Measurements from ENCODE around the gene F13A1. TPM values are rescaled to one million over a fixed set of nuclear protein-coding genes. Genes with fewer than 3 reads are reported as not detected.

The F13A1 gene
- polyA plus RNA-seq, 2 of the 4 experiments (the other 2 are of a cell fraction): not detected

DNA sequence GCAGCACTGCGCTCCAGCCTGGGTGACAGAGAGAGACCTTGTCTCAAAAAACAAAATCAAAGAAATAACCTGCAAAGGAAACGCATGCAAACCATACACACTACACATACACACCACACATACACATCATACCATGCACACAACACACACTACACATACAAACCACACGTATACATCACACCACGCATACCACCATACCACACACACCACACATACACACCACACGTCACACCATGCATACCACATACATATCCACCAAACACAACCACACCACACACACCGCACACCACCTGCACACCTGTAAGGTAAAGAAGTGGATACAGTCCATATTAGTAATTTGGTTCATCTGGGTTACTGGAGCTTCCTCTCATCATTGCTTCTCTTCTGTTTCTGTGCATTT is 32.3 kb upstream of the F13A1 start:
- Histone ChIP-seq H3K4me1 (no peaks in the 10 kb centered on the region), H3K4me2 (no peak overlapping the region), H3K4me3 (no peak overlapping the region), H3K9me3 (no peaks in the 10 kb centered on the region), H3K27ac (no peak overlapping the region)
- no peak for ATAC-seq
- no peak for FAIRE-seq
- ChIA-PET POLR2A (no interaction called here), CTCF (no interaction called here)
- 46% methylated on average over 6 of the region's 6 CpGs for WGBS (ENCODE audit: missing lambda C conversion rate)
- DNase-seq (ENCODE audit: low read depth in 1 of 2, low spot score in 1 of 2): no peak
- TF ChIP-seq PHF8 (IDR thresholded peaks at IDR 0.05; ENCODE audit: borderline replicate concordance, low read depth): no peak
- no peak for TF ChIP-seq POLR2A (IDR thresholded peaks at IDR 0.05; ENCODE audit: low read length)
- no peak for TF ChIP-seq MAFK (IDR thresholded peaks at IDR 0.05; ENCODE audit: partially characterized antibody)
- no peak for TF ChIP-seq ESRRA (IDR thresholded peaks at IDR 0.05; ENCODE audit: borderline replicate concordance, low read length)
- no peak for TF ChIP-seq HEYL (CRISPR knock-in tag; IDR thresholded peaks at IDR 0.05)

DNA sequence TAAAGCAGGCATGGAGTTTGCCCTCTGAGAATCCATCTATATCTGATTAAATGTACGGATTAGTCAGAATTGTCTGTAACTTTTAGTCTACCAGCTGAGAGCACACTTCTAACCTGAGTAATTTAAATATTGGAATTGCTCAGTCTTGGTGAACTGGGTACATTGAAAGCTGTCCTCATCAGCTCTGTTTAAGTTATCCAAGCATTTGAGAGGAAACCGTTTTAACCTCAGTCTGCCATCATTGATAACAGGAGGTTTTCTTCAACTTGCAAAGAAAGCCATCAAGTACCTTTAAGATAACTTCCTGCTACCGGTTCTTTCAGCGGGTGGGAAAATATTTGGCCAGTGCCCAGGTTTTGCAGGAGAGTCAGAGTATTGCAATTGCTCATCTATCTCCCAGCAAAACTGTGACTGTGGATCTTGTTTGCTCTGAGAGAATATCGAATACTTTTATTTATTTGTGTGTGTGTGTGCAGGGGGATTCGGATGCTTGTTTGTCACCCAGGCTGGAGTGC is 31.1 kb upstream of the F13A1 start:
- Histone ChIP-seq H3K4me1 (no peaks in the 10 kb centered on the region), H3K4me2 (no peak overlapping the region), H3K4me3 (no peak overlapping the region), H3K9me3 (no peaks in the 10 kb centered on the region), H3K27ac (no peak overlapping the region)
- WGBS (ENCODE audit: missing lambda C conversion rate): 5% methylated on average over 6 of the region's 6 CpGs
- no peak for TF ChIP-seq CBX2 (IDR thresholded peaks at IDR 0.05; ENCODE audit: borderline replicate concordance, low read depth)
- TF ChIP-seq, protein P1, sequence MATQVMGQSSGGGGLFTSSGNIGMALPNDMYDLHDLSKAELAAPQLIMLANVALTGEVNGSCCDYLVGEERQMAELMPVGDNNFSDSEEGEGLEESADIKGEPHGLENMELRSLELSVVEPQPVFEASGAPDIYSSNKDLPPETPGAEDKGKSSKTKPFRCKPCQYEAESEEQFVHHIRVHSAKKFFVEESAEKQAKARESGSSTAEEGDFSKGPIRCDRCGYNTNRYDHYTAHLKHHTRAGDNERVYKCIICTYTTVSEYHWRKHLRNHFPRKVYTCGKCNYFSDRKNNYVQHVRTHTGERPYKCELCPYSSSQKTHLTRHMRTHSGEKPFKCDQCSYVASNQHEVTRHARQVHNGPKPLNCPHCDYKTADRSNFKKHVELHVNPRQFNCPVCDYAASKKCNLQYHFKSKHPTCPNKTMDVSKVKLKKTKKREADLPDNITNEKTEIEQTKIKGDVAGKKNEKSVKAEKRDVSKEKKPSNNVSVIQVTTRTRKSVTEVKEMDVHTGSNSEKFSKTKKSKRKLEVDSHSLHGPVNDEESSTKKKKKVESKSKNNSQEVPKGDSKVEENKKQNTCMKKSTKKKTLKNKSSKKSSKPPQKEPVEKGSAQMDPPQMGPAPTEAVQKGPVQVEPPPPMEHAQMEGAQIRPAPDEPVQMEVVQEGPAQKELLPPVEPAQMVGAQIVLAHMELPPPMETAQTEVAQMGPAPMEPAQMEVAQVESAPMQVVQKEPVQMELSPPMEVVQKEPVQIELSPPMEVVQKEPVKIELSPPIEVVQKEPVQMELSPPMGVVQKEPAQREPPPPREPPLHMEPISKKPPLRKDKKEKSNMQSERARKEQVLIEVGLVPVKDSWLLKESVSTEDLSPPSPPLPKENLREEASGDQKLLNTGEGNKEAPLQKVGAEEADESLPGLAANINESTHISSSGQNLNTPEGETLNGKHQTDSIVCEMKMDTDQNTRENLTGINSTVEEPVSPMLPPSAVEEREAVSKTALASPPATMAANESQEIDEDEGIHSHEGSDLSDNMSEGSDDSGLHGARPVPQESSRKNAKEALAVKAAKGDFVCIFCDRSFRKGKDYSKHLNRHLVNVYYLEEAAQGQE (IDR thresholded peaks at IDR 0.05): no peak
- no peak for TF ChIP-seq POLR2AphosphoS2 (conservative IDR thresholded peaks at IDR 0.05; ENCODE audit: low read length)
- TF ChIP-seq HDAC2 (IDR thresholded peaks at IDR 0.05): no peak
- TF ChIP-seq CEBPB (IDR thresholded peaks at IDR 0.05): no peak
- TF ChIP-seq SREBF2 (IDR thresholded peaks at IDR 0.05): no peak
- TF ChIP-seq EHMT2 (IDR thresholded peaks at IDR 0.05; ENCODE audit: low read depth): no peak
- TF ChIP-seq NFE2L2 (conservative IDR thresholded peaks at IDR 0.05; ENCODE audit: low read length): no peak
- no peak for TF ChIP-seq HOXB13 (CRISPR knock-in tag; IDR thresholded peaks at IDR 0.05; ENCODE audit: low read depth)
- TF ChIP-seq POLR2A (IDR thresholded peaks at IDR 0.05; ENCODE audit: low read length): no peak
- no peak for TF ChIP-seq KDM5A (IDR thresholded peaks at IDR 0.05)
- TF ChIP-seq HOXB5 (CRISPR knock-in tag; IDR thresholded peaks at IDR 0.05): no peak
- no peak for DNase-seq (ENCODE audit: low read depth in 1 of 2, low spot score in 1 of 2)
- CTCF ChIA-PET: no interaction called here
- no peak for ATAC-seq
- POLR2A ChIA-PET: no interaction called here
- FAIRE-seq: no peak

DNA sequence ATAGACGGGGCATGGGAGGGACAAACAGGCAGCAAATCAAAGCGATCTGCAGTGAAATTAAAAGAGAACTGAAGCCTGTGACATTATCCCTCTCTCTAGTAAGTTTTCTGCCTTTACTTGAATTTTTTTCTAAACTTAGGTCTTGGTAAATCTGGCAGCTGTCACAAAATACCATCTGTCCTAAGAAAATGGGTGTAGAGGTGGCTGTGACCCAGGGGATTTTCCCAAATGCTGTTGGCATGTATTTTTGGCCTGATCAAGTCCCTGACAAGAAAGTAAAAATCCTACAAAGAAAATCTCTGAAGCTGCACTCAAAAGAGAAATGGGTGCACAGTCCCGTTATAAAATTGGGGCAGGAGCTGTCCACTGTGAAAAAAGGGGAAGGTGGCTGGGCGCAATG is 30.2 kb upstream of the F13A1 start:
- TF ChIP-seq, protein P2, sequence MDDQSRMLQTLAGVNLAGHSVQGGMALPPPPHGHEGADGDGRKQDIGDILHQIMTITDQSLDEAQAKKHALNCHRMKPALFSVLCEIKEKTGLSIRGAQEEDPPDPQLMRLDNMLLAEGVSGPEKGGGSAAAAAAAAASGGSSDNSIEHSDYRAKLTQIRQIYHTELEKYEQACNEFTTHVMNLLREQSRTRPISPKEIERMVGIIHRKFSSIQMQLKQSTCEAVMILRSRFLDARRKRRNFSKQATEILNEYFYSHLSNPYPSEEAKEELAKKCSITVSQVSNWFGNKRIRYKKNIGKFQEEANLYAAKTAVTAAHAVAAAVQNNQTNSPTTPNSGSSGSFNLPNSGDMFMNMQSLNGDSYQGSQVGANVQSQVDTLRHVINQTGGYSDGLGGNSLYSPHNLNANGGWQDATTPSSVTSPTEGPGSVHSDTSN (IDR thresholded peaks at IDR 0.05): no peak
- TF ChIP-seq GATA3 (IDR thresholded peaks at IDR 0.05; ENCODE audit: borderline replicate concordance): no peak
- ChIA-PET POLR2A (no interaction called here), CTCF (no interaction called here)
- ATAC-seq (no peak), FAIRE-seq (no peak), DNase-seq (ENCODE audit: low read depth in 1 of 2, low spot score in 1 of 2) (no peak)
- no peak overlapping the region for H3K4me3 ChIP-seq
- H3K4me1 ChIP-seq: no peaks in the 10 kb centered on the region
- no peaks in the 10 kb centered on the region for H3K9me3 ChIP-seq
- H3K4me2 ChIP-seq: no peak overlapping the region
- WGBS (ENCODE audit: missing lambda C conversion rate): 18% methylated on average over 4 of the region's 4 CpGs
- H3K27ac ChIP-seq: no peak overlapping the region

DNA sequence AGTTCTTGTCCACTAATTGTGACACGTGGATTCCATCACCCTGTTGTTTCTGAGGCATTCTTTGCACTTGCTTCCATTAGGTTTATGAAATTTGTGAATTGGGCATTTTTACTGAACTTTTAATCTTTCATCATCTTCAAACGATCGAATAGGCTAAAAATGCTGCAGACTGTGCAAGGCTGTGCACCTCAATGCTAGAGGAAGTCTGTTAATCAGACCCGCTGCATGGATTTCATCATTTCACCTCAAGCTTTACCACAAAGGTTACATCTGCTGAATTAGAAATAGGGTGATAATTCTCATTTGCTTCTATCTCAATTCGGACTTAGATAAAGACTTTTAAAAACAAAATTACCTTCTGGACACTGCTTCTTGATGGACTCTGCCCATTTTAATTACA is 27.8 kb upstream of the F13A1 start:
- Histone ChIP-seq H3K27ac (no peak overlapping the region), H3K9me3 (no peaks in the 10 kb centered on the region), H3K4me2 (no peak overlapping the region), H3K4me1 (no peaks in the 10 kb centered on the region), H3K4me3 (no peak overlapping the region)
- ATAC-seq (no peak), FAIRE-seq (no peak), DNase-seq (ENCODE audit: low read depth in 1 of 2, low spot score in 1 of 2) (no peak)
- 8% methylated on average over 5 of the region's 5 CpGs for WGBS (ENCODE audit: missing lambda C conversion rate)
- POLR2A ChIA-PET: no interaction called here
- CTCF ChIA-PET: interaction anchor here (0.6 kb wide), 2 partner anchors 16 to 40 kb away, joined by 3 read pairs; no protein-coding TSS in a partner anchor
- TF ChIP-seq KDM1A (IDR thresholded peaks at IDR 0.05; ENCODE audit: low read depth) (no peak), POLR2AphosphoS2 (conservative IDR thresholded peaks at IDR 0.05; ENCODE audit: low read length) (no peak), HOXB13 (CRISPR knock-in tag; IDR thresholded peaks at IDR 0.05; ENCODE audit: low read depth) (no peak), FOSB (CRISPR knock-in tag; IDR thresholded peaks at IDR 0.05) (no peak), CBX8 (IDR thresholded peaks at IDR 0.05) (no peak), RCOR1 (IDR thresholded peaks at IDR 0.05; ENCODE audit: low read depth, low read length) (no peak), NPAS2 (CRISPR knock-in tag; IDR thresholded peaks at IDR 0.05; ENCODE audit: borderline replicate concordance) (no peak), MAFK (IDR thresholded peaks at IDR 0.05; ENCODE audit: partially characterized antibody) (no peak), CBX2 (IDR thresholded peaks at IDR 0.05; ENCODE audit: borderline replicate concordance, low read depth) (no peak)
- TF ChIP-seq, protein P2 (IDR thresholded peaks at IDR 0.05): no peak
- TF ChIP-seq, protein P3, sequence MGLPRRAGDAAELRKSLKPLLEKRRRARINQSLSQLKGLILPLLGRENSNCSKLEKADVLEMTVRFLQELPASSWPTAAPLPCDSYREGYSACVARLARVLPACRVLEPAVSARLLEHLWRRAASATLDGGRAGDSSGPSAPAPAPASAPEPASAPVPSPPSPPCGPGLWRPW (IDR thresholded peaks at IDR 0.05): no peak
- TF ChIP-seq, protein P4, sequence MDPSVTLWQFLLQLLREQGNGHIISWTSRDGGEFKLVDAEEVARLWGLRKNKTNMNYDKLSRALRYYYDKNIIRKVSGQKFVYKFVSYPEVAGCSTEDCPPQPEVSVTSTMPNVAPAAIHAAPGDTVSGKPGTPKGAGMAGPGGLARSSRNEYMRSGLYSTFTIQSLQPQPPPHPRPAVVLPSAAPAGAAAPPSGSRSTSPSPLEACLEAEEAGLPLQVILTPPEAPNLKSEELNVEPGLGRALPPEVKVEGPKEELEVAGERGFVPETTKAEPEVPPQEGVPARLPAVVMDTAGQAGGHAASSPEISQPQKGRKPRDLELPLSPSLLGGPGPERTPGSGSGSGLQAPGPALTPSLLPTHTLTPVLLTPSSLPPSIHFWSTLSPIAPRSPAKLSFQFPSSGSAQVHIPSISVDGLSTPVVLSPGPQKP (IDR thresholded peaks at IDR 0.05; ENCODE audit: low read depth, low read length): no peak
